Prostate gland (tissue), 2 donors: ENCODE measurements around the gene ZNF486. TPM values are rescaled to one million over a fixed set of nuclear protein-coding genes. Genes with fewer than 3 reads are reported as not detected.
"Not testable (repeated sequence)": the region's sequence is repeated elsewhere in the genome, so short reads cannot be mapped to it uniquely, and the experiment has no call there.

Source experiments
- DNase-seq: peaks from one replicate; pipeline ENCODE4 v3.0.0-alpha.2; 2019; ENCODE audit warnings: low spot score
- H3K27ac ChIP-seq, 2 donors: fragments of 200-600 bp; sonication (generic); 2 replicates each; pipeline ENCODE4 v1.5.1; 2017 to 2019
- H3K27me3 ChIP-seq: fragments of 200-600 bp; sonication (generic); replicated peaks from 2 replicates; pipeline ENCODE4 v1.5.1; 2019; ENCODE audit not compliant: insufficient read depth
- H3K36me3 ChIP-seq, 2 donors: fragments of 200-600 bp; sonication (generic); 1 replicate in 1 of 2; 2 replicates in 1 of 2; pipeline versions ENCODE4 v1.5.1 to v1.8.1; 2017 to 2019
- H3K4me1 ChIP-seq: fragments of 200-600 bp; sonication (generic); replicated peaks from 2 replicates; pipeline ENCODE4 v1.5.1; 2019
- H3K4me3 ChIP-seq, 2 donors: fragments of 200-600 bp; sonication (generic); 2 replicates each; pipeline ENCODE4 v1.5.1; 2017 to 2019
- H3K9me3 ChIP-seq: fragments of 200-600 bp; sonication (generic); 2 replicates; pipeline ENCODE4 v1.5.1; 2017
- CTCF ChIP-seq, 4 experiments: fragments of 200-600 bp in 2 of 4; fragments of 450-650 bp in 2 of 4; sonication (generic) in 2 of 4; IDR thresholded peaks; 1 replicate in 3 of 4; 2 replicates in 1 of 4; pipeline ENCODE4 v1.5.1; 2016 to 2019; ENCODE audit warnings: antibody characterized with exemption in 4 of 4, mild to moderate bottlenecking in 2 of 4, moderate library complexity in 2 of 4
- POLR2A ChIP-seq: fragments of 450-650 bp; IDR thresholded peaks from one replicate; pipeline ENCODE4 v1.6.1; 2016; ENCODE audit warnings: antibody characterized with exemption, mild to moderate bottlenecking
- POLR2AphosphoS5 ChIP-seq: sonication (generic); formaldehyde crosslinking; IDR thresholded peaks from one replicate; pipeline ENCODE4 v1.6.1; 2017; ENCODE audit warnings: antibody characterized with exemption
- WGBS: methylation state at CpG from one replicate; pipeline ENCODE4 v1.1.5; 2018; 5-methylcytosine and 5-hydroxymethylcytosine counted together
- intact Hi-C: fragments of 100-400 bp; cut with DNase I; formaldehyde crosslinking; loops from one replicate; pipeline ENCODE4 v1.14.2; 2022
- total RNA-seq, 2 donors: library from RNA; depleted of rRNA; stranded (reverse); fragments of >200 nt; gene quantifications; one replicate each; pipeline ENCODE4 v1.1.0, GENCODE V29; 2016

ZNF486 gene
- total RNA-seq: 1 to 10 TPM; 5.0 to 8.7 TPM

GRCh38 chr19:20167020-20167644 is at the start of gene ZNF486:
TSS of gene ZNF486 (plus strand) at chr19:20167214. CDS start at chr19:20167331, 117 bp downstream.
- Histone ChIP-seq H3K4me3 (peak within 1 kb of the TSS; percentile 50 to 52), H3K4me1 (no peaks in the 10 kb centered on the region), H3K27ac (peak within 1 kb of the TSS; percentile 55 to 57), H3K27me3 (no peaks in the 10 kb centered on the region), H3K9me3 (no peaks in the 10 kb centered on the region), H3K36me3 (no peaks in the 10 kb centered on the region)
- peak; percentile 79 for TF ChIP-seq POLR2AphosphoS5
- TF ChIP-seq CTCF (IDR thresholded peaks at IDR 0.05): no peak
- TF ChIP-seq POLR2A: peak; percentile 66
- peak; percentile 93 for DNase-seq
- WGBS: under 1% methylated on average over 25 of the region's 25 CpGs
- intact Hi-C loops: no loop called here

GRCh38 chr19:20118064-20118839 is 48.8 kb upstream of the ZNF486 start:
- WGBS: 95% methylated on average over 6 of the region's 6 CpGs
- DNase-seq, H3K4me3 ChIP-seq, H3K27me3 ChIP-seq, H3K4me1 ChIP-seq, H3K9me3 ChIP-seq, intact Hi-C loops, H3K27ac ChIP-seq, H3K36me3 ChIP-seq: not testable (repeated sequence)

GRCh38 chr19:20124879-20125278 is 42.1 kb upstream of the ZNF486 start:
- intact Hi-C loops: no loop called here
- no peak overlapping the region for H3K27ac ChIP-seq
- no peak for TF ChIP-seq CTCF (IDR thresholded peaks at IDR 0.05)
- no peak for TF ChIP-seq POLR2A
- no peak for TF ChIP-seq POLR2AphosphoS5
- no peak for DNase-seq
- no peaks in the 10 kb centered on the region for H3K27me3 ChIP-seq
- H3K4me1 ChIP-seq: no peaks in the 10 kb centered on the region
- WGBS: 96% methylated on average over 23 of the region's 23 CpGs
- H3K9me3 ChIP-seq: no peaks in the 10 kb centered on the region
- no peaks in the 10 kb centered on the region for H3K36me3 ChIP-seq
- no peak overlapping the region for H3K4me3 ChIP-seq

- H3K9me3 ChIP-seq: not testable (repeated sequence)
- 92% methylated on average over 2 of the region's 2 CpGs for WGBS
Observed at GRCh38 chr19:20132933-20133332, 34.1 kb upstream of the ZNF486 start.

GRCh38 chr19:20137714-20138113 is 29.3 kb upstream of the ZNF486 start:
- DNase-seq, H3K4me1 ChIP-seq, intact Hi-C loops, H3K4me3 ChIP-seq, H3K9me3 ChIP-seq, H3K27me3 ChIP-seq, H3K36me3 ChIP-seq, H3K27ac ChIP-seq: not testable (repeated sequence)
- WGBS: 94% methylated on average over 24 of the region's 29 CpGs

More at GRCh38 chr19:20132933-20133332, 34.1 kb upstream of the ZNF486 start:
- H3K27me3 ChIP-seq, DNase-seq, intact Hi-C loops, H3K27ac ChIP-seq, H3K4me3 ChIP-seq, H3K4me1 ChIP-seq, H3K36me3 ChIP-seq: not testable (repeated sequence)

- no peak overlapping the region for H3K4me3 ChIP-seq
- no peak overlapping the region for H3K27ac ChIP-seq
- no peaks in the 10 kb centered on the region for H3K27me3 ChIP-seq
- H3K4me1 ChIP-seq: no peaks in the 10 kb centered on the region
- no peaks in the 10 kb centered on the region for H3K36me3 ChIP-seq
- DNase-seq: no peak
- H3K9me3 ChIP-seq: no peaks in the 10 kb centered on the region
- WGBS: 84% methylated on average over 11 of the region's 12 CpGs
- TF ChIP-seq CTCF (IDR thresholded peaks at IDR 0.05): no peak
- TF ChIP-seq POLR2AphosphoS5: no peak
- no peak for TF ChIP-seq POLR2A
- intact Hi-C loops: no loop called here
Observed at GRCh38 chr19:20151617-20152145, 15.3 kb upstream of the ZNF486 start.

GRCh38 chr19:20152506-20152905 is 14.5 kb upstream of the ZNF486 start:
- H3K36me3 ChIP-seq, DNase-seq, intact Hi-C loops, H3K27me3 ChIP-seq, H3K27ac ChIP-seq, H3K9me3 ChIP-seq, H3K4me1 ChIP-seq, H3K4me3 ChIP-seq: not testable (repeated sequence)
- 77% methylated on average over 13 of the region's 15 CpGs for WGBS
